ENCODE results near the gene WLS.
"Not testable (repeated sequence)": the region's sequence is repeated elsewhere in the genome, so short reads cannot be mapped to it uniquely, and the experiment has no call there.

The WLS gene

GRCh38 chr1:68162761-68163160, 69.6 kb downstream of the WLS start:
- DNase-seq: no peak

GRCh38 chr1:68161672-68162071, 70.7 kb downstream of the WLS start:
- not testable (repeated sequence) for DNase-seq

- not testable (repeated sequence) for DNase-seq
These were observed 71.4 kb downstream of the WLS start for GRCh38 chr1:68160935-68161334.

- no peak for DNase-seq
These were observed 72.3 kb downstream of the WLS start for GRCh38 chr1:68160021-68160420.

- DNase-seq: no peak
These were observed 73.5 kb downstream of the WLS start for GRCh38 chr1:68158837-68159236.

GRCh38 chr1:68157416-68157815, 74.9 kb downstream of the WLS start:
- DNase-seq: no peak

- no peak for DNase-seq
These were observed 80.6 kb downstream of the WLS start for GRCh38 chr1:68151690-68152089.

GRCh38 chr1:68149907-68150306, 82.4 kb downstream of the WLS start:
- DNase-seq: no peak

GRCh38 chr1:68149110-68149798, 83.1 kb downstream of the WLS start:
- no peak for DNase-seq

- DNase-seq: no peak
These were observed 83.7 kb downstream of the WLS start for GRCh38 chr1:68148631-68149030.

- no peak for DNase-seq
These were observed 84.7 kb downstream of the WLS start for GRCh38 chr1:68147534-68148171.

- DNase-seq: no peak
These were observed 86.8 kb downstream of the WLS start for GRCh38 chr1:68145418-68146126.

- no peak for DNase-seq
These were observed 87.5 kb downstream of the WLS start for GRCh38 chr1:68144856-68145255.

- no peak for DNase-seq
These were observed 88.7 kb downstream of the WLS start for GRCh38 chr1:68143633-68144032.

- no peak for DNase-seq
These were observed 89.9 kb downstream of the WLS start for GRCh38 chr1:68142461-68142860.

- no peak for DNase-seq
These were observed 90.3 kb downstream of the WLS start for GRCh38 chr1:68142036-68142435.

- no peak for DNase-seq
These were observed 91.0 kb downstream of the WLS start for GRCh38 chr1:68141071-68142021.

- no peak for DNase-seq
These were observed 91.8 kb downstream of the WLS start for GRCh38 chr1:68140536-68140935.

GRCh38 chr1:68136187-68136586, 96.1 kb downstream of the WLS start:
- DNase-seq: no peak

GRCh38 chr1:68132426-68133130, 99.7 kb downstream of the WLS start:
- DNase-seq: no peak

- no peak for DNase-seq
These were observed 101.1 kb downstream of the WLS start for GRCh38 chr1:68131261-68131660.

GRCh38 chr1:68129536-68130250, 102.6 kb downstream of the WLS start:
- DNase-seq: no peak

All from activated CD4-positive, alpha-beta T cell treated with anti-CD3 and anti-CD28 coated beads, Interleukin-10, Interleukin-2, amounts not matched to agents 100 ng/mL and 50 ng/mL, durations not matched to agents 16 hours and 8 hours (primary cell).